GM18507 (cell line): ENCODE results near the gene NPHS1.
"Not testable (repeated sequence)": the region's sequence is repeated elsewhere in the genome, so short reads cannot be mapped to it uniquely, and the experiment has no call there.

Experiments used
- DNase-seq: peaks from one replicate; pipeline ENCODE4 v3.0.0; 2011; ENCODE audit warnings: low read depth; ENCODE audit not compliant: insufficient read length; ENCODE audit errors: extremely low spot score
- FAIRE-seq: peaks from 2 replicates; lab custom pipeline; 2011; peaks lifted over from hg19 to GRCh38; lab: Jason Lieb, UNC

The NPHS1 gene

DNA sequence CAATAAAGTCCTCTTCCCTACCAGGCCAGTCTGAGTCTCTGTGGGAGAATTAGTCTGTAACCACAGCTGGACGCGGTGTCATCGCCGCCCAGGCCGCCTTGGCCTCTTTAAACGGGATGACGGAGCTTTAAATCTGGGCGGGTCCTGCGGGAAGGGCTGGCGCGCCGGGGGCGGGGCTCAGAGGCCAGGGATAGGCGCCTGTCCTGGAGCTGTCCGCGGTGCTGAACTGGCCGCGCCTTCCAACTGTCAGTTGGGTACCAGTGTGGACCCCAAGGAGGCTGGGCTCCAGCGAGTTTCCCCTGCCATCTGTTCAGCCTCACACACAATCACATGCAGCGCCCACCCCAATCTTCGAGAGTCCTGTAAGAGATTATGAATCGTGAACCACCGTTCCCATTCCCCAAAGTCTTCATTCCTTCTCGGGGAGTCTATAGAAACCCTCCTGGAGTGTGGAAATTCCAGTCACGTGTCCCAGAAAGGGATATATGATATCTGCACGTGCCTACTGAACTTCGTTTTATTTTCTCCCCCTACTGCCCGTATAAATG is 27.5 kb upstream of the NPHS1 start:
- DNase-seq: no peak
- peak; percentile 74 for FAIRE-seq

DNA sequence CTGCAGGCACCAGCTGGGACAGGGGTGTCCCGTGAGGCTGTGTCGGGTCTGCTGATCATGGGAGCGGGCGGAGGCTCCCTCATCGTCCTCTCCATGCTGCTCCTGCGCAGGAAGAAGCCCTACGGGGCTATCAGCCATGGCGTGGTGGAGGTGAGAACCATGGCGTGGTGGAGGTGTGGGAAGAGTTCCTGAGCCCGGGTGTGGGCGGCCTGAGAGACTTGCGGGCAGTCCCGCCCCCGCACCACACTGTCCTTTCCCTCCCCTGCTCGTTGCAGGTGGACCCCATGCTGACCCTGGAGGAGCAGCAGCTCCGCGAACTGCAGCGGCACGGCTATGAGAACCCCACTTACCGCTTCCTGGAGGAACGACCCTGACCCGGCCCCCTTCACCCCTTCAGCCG is 26.8 kb upstream of the NPHS1 start:
- DNase-seq (no peak), FAIRE-seq (no peak)

DNA sequence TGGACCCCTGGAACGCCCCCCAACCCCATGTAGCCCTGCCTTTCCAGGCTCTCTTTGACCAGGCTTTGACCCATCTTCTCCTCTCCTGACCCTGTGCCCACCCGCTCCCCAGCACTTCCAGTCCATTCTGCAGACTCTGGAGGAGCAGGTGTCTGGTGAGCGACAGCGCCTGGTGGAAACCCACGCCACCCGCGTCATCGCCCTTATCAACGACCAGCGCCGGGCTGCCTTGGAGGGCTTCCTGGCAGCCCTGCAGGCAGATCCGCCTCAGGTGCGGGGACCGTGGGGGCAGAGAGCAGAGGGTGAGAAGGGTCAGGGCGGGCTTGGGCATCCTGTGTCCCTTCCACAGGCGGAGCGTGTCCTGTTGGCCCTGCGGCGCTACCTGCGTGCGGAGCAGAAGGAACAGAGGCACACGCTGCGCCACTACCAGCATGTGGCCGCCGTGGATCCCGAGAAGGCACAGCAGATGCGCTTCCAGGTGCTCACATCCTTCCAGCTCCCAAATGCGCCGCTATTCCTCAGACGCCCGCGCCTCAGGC is 22.2 kb upstream of the NPHS1 start:
- FAIRE-seq (no peak), DNase-seq (no peak)

DNA sequence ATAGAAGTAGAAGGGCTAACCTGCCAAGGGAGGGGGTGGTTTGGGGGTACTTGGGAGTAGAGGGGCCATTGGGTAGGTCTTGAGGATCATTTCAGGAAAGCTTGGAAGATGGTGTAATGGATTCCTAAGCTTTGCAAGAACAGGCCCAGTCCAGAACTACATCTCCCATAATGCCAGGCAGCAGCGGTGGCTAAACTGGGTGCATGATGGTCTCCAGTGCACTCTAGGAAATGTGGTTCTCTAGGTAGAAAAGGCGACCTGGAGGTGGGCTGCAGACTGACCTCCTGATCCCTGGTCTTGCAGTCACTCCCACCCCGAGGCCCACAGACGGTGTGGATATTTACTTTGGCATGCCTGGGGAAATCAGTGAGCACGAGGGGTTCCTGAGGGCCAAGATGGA is 19.9 kb upstream of the NPHS1 start:
- FAIRE-seq: no peak

DNA sequence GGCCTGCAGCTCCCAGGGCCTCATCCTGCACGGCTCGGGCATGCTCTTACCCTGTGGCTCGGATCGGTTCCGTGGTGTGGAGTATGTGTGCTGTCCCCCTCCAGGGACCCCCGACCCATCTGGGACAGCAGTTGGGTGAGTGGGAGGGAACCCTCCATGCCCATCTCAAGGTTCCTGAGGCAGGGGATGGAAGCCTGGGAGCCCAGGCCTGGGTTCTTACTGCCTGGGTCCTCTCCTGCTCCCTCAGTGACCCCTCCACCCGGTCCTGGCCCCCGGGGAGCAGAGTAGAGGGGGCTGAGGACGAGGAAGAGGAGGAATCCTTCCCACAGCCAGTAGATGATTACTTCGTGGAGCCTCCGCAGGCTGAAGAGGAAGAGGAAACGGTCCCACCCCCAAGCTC is 19.3 kb upstream of the NPHS1 start:
- DNase-seq (no peak), FAIRE-seq (no peak)

More for the DNA sequence above, 19.9 kb upstream of the NPHS1 start:
- DNase-seq: no peak

DNA sequence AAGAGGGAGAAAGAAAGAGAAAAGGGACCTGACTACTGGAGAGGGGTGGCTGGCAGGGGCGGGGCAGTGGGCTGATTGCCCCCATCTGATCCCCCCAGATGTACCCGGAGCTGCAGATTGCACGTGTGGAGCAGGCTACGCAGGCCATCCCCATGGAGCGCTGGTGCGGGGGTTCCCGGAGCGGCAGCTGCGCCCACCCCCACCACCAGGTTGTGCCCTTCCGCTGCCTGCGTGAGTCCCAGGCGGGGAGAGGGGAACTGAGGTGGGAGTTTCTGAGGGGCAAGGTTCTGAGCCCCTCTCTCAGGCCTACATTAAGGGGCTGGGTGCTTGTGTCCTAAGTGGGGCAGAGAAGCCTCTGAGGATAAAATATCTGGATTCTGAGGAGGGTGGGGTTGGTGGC is 18.5 kb upstream of the NPHS1 start:
- DNase-seq: no peak
- no peak for FAIRE-seq

DNA sequence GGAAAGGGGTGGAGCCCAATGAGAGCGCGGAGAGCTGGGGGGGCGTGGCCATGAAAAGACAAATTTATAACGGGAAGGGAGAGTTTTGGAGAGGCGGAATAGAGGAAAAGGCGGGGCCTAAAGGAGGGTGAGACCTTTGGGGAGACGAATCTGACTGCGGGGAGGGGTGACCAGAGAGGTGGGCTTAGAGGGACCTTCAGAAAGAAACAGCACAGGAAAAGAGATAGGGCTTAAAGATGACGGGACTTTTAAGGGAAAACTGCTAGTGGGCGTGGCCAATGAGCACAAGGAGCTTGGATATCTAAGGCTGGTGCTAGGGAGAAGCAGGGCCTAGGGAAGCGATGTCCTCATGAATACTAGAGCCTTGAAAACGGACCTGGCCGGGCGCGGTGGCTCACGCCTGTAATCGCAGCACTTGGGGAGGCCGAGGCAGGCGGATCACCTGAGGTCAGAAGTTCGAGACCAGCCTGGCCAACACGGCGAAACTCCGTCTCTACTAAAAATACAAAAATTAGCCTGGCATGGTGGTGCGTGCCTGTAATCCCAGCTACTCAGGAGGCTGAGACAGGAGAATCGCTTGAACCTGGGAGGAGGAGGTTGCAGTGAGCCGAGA is 17.9 kb upstream of the NPHS1 start:
- not testable (repeated sequence) for FAIRE-seq, DNase-seq

DNA sequence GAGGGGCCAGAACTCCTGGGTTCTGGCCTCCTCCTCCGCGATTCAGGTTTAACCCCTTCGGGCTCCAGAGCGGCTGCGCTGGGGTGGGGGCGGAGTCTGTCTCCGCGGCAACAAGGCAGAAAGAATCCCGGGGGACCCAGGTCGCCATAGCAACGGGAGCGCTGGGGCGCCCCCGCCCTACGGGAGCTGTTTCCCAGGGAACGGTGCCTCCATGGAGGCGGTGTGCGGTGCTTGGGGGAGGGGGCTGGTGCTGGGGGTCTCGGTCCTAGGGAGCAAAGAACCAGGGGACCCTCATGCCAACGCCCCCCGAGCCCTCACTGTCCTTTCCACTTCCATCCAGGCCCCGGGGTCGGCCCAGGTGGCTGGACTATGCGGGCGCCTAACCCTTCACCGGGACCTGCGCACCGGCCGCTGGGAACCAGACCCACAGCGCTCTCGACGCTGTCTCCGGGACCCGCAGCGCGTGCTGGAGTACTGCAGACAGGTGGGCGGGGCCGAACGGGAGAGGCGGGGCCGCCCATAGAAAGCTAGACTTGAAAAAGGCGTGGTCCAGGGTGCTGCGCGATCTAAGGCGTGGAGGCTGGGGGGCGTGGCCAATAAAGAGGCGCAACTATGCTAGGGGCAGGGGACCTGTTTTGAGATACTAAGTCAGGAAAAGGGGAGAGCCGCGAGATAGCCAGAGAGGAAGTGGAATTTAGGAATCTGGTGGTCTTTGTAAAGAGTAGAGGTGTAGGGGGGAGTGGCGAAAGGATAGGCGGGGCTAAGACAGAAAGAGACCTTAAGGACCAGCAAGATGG is 17.2 kb upstream of the NPHS1 start:
- peak; percentile 69 for DNase-seq
- FAIRE-seq: peak; percentile 81

DNA sequence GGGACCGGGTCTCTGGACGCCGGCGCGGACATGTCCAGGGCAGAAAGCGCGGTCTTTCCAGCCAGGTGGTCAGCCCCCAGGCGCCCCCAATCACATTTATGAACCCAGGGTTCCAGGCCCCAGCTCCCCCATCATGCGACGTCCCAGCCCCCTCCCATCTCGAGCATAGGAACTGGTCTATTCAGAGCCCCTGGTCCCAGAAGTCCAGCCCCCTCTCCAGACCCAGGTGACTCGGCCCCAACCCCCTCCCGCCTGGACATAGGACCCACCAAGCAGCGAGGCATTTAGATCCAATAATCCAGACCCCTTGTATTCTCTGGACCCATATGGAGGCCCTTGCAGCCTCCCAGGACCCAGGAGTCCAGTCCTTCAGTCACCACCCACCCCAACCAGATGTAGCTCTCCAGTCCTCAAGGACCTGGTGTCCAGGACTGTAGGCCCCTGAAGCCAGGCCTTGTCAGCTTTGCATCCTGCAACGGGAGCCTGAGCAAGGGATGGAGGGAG is 16.6 kb upstream of the NPHS1 start:
- no peak for FAIRE-seq
- no peak for DNase-seq

DNA sequence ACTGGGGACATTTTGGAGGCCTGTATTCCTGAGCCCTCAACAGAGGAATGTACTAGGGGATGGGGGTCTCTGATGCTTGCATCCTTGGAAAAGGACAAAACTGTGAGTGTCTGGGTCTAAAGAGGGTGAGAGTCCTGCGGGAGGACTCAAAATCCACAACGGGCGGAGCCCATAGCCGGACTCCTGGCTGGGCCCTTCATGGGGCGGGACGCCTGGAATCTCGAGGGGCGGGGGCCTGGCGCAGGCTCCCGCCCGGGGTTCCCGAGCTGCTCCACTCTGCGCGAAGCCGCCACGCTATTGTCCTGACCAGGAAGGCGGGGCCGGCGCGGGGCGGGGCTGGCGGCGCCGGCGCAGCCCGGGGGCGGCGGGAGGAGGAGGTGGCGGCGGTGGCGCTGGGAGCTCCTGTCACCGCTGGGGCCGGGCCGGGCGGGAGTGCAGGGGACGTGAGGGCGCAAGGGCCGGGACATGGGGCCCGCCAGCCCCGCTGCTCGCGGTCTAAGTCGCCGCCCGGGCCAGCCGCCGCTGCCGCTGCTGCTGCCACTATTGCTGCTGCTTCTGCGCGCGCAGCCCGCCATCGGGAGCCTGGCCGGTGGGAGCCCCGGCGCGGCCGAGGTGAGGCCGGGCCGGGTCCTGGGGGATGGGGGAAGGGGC is 16.0 kb upstream of the NPHS1 start, which contains the start of gene APLP1:
TSS of gene APLP1 (plus strand) at position 403 of the 651 bp plus-strand sequence. CDS start at position 466, 63 bp downstream.
- FAIRE-seq (no peak), DNase-seq (peak; percentile 39)

DNA sequence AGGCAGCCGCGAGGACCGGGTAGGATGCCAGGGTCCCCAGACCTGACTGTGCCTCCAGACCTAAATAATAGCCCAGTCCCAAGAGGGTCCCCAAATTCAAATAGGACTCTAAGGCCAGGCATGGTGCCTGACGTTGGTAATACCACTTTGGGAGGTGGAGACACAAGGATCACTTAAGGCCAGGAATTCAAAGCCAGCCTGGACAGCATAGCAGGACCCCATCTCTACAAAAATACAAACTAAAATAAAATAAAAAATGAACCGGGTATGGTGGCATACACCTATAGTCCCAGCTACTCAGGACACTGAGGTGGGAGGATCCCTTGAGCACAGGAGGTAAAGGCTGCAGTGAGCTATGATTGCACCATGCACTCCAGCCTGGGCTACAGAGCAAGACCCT is 10.7 kb upstream of the NPHS1 start:
- FAIRE-seq: no peak
- DNase-seq: no peak

DNA sequence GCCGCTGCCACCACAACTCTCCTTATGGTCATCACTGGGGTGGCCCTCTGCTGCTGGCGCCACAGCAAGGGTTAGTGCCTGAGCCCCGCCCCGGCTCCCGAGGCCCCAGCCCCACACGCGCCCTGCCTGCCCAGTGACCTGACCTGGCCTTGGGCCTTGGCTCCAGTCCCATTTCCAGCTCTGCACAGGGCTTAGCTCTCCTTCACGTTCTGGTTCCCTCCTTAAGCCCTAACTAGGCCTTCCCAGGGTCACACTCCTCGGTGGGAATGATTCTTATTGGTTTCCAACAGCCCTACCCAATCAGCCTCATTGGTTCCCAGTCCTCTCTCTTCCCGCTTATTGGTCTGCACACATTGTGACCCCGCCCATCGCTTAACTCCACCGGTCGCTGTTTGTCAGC is 10.2 kb upstream of the NPHS1 start:
- DNase-seq (no peak), FAIRE-seq (no peak)

DNA sequence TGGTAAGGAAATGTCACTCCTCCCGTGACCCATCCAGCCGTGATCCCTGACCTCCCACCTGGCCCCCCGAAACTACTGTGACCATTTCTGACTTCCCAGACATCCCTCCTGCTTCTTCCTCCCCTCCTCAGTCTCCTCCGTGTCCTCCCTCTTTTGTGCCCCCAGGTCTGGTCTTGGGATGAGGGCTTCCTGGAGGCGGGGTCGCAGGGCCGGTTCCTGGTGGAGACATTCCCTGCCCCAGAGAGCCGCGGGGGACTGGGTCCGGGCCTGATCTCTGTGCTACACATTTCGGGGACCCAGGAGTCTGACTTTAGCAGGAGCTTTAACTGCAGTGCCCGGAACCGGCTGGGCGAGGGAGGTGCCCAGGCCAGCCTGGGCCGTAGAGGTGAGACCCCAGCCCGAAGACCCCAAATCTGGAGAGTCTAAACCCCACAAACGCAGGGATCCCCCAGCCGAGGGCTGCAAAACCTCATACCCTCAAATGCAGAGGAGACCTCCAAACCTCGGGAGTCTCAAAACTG is 9.4 kb upstream of the NPHS1 start:
- FAIRE-seq (no peak), DNase-seq (no peak)

DNA sequence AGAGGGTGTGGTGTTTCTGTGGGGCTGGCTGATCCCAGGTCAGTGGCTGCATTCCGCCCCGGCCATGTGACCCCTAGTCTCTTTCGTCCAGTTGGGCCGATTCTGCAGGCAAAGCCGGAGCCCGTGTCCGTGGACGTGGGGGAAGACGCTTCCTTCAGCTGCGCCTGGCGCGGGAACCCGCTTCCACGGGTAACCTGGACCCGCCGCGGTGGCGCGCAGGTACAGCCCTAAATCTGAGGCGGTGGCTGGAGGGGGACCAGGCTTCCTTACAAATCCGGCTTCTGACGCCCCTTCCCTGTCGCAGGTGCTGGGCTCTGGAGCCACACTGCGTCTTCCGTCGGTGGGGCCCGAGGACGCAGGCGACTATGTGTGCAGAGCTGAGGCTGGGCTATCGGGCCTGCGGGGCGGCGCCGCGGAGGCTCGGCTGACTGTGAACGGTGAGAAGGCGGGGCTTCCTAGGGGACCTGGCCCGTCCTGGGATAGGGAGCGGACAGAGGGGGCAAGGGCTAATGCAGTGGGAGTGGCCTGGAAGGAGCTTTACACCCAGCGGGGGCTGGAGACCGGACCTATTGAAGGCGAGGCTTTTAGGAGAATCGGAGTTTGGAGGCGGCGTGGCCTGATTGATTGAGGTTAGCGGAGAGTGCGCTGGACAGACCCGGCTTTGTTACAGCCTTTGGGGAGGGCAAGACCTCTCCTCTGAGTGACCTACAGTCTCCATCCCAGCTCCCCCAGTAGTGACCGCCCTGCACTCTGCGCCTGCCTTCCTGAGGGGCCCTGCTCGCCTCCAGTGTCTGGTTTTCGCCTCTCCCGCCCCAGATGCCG is 8.7 kb upstream of the NPHS1 start:
- no peak for FAIRE-seq
- no peak for DNase-seq

DNA sequence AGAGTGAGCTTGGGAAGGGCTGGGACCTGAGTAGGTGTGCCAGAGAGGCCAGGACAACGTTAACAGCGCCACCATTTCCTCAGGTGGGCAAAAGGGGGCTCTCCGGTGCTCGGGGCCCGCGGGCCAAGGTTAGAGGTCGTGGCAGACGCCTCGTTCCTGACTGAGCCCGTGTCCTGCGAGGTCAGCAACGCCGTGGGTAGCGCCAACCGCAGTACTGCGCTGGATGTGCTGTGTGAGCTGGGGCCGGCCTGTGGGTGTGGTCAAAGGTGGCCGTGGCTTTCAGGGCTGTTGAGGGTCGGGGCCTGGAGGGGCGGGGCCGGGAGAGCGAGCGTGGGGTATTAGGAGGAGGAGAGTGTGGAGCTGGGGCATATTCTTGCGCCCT is 8.1 kb upstream of the NPHS1 start:
- DNase-seq (no peak), FAIRE-seq (no peak)

DNA sequence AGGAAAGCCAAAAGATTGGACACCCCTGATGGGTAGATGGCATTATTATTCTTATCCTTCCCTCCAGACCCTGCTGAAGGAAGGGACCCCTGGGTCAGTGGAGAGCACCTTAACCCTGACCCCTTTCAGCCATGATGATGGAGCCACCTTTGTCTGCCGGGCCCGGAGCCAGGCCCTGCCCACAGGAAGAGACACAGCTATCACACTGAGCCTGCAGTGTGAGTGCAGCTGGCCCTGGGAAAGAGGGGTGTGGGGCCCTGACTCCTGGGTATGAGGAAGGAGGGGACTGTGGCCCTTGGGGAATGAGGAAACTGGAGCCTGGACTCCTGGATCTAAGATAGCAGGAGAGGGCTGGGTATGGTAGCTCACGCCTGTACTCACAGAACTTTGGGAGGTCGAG is 7.1 kb upstream of the NPHS1 start:
- FAIRE-seq (no peak), DNase-seq (no peak)

DNA sequence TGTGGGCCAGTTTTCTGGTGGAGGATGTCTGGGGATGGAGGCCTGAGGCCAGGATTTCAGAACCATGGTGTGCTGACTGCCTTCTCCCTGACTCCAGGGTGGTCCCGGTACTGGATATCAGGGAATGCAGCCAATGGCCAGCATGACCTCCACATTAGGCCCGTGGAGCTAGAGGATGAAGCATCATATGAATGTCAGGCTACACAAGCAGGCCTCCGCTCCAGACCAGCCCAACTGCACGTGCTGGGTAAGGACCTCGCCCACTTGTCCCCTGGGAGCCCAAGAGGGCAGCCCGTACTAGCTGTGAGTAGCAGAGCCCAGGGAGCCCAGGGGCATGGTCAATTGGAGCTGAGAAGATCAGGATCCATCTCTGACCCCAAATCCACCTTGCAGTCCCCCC is 6.0 kb upstream of the NPHS1 start:
- DNase-seq (no peak), FAIRE-seq (no peak)

DNA sequence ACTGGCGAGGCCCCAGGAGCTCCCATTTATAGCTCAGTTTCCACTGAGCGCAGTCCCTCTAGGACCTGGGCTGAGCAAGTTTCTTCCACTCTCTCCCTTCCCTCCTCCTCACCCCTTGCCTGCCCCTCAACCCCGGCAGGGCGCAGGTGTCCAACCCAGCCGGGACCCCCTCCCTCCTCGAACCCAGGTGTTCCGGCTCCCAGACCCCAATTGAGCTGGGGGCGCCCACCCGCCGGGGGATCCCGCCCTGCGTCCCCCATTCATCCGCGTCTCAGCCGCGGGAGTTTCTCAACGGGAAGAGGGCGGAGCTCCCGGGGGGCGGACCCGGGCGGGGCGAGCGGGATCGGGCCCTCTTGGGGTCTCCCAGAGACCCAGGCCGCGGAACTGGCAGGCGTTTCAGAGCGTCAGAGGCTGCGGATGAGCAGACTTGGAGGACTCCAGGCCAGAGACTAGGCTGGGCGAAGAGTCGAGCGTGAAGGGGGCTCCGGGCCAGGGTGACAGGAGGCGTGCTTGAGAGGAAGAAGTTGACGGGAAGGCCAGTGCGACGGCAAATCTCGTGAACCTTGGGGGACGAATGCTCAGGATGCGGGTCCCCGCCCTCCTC is 4.3 kb upstream of the NPHS1 start, which contains the start of gene KIRREL2:
TSS of gene KIRREL2 (plus strand) at position 366 of the 604 bp plus-strand sequence. CDS start at position 575, 209 bp downstream.
- FAIRE-seq (no peak), DNase-seq (no peak)
